IPS-15b (cell line): ENCODE results near the gene COL23A1.

Experiments
- H3K27me3 ChIP-seq: one replicate; pipeline ENCODE4 v1.6.1; 2013; ENCODE audit warnings: low read length; ENCODE audit not compliant: control insufficient read depth, insufficient read depth
- H3K36me3 ChIP-seq: one replicate; pipeline ENCODE4 v1.6.1; 2013; ENCODE audit warnings: low read length; ENCODE audit not compliant: control insufficient read depth, insufficient read depth
- H3K4me1 ChIP-seq: one replicate; pipeline ENCODE4 v1.6.1; 2013; ENCODE audit warnings: mild to moderate bottlenecking, low read length; ENCODE audit not compliant: control insufficient read depth, insufficient read depth
- H3K4me3 ChIP-seq: one replicate; pipeline ENCODE4 v1.5.1; 2013; ENCODE audit warnings: low read depth, low read length
- H3K9ac ChIP-seq: one replicate; pipeline ENCODE4 v1.6.1; 2013; ENCODE audit warnings: low read depth, mild to moderate bottlenecking, low read length
- H3K9me3 ChIP-seq: one replicate; pipeline ENCODE4 v1.6.1; 2013; ENCODE audit warnings: mild to moderate bottlenecking, low read length; ENCODE audit not compliant: control insufficient read depth, insufficient read depth

Gene COL23A1

GRCh38 chr5:178384816-178385495, 205.2 kb downstream of the COL23A1 start:
- Histone ChIP-seq H3K9me3 (no peaks in the 10 kb centered on the region), H3K4me1 (no peaks in the 10 kb centered on the region), H3K9ac (no peak overlapping the region), H3K4me3 (no peak overlapping the region), H3K36me3 (no peaks in the 10 kb centered on the region), H3K27me3 (no peaks in the 10 kb centered on the region)

DNA sequence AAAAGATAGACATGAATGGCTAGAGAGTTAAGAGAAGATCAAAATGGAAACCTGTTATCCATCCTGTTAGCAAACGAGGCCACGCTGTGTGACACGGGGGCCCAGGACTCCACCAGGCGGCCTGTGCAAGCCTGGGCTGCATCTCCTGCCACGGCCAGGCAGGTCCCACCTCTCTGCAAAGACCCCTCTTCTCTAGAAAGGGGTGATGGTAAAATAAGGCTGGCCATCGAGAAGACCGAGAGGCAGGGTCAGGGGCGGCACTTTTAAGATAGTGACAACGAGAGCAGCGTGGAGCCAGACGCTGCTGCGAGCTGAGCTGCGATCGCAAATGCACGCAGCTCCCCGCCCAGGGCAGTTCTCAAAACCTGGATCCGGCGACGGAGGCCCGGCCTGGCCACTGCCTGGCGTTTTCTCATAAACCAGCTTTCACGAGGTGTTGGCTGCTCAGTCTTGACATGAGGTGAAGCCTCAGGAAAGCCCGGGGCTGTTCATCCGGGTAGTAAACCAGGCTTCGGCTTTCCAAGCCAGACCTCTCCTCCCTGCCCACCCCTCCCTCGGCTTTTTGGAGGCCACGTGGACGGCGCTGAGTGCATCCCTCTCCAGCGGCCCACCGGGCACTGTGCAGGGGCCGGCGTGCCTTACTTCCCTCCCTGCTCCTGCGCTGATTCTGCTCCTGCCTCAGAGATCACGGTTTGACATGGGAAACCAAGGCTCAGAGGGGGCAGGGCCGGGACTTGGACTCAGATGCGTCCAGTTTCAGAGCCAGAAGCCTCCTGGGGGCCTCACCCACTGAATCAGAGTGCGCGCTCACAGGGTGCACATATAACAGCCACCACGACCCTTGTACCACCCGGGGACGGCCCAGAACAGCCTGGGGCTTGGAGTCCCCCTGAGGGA, 206.0 kb downstream of the COL23A1 start:
- no peak overlapping the region for H3K4me3 ChIP-seq
- no peaks in the 10 kb centered on the region for H3K4me1 ChIP-seq
- H3K36me3 ChIP-seq, result no peaks in the 10 kb centered on the region
- H3K27me3 ChIP-seq, result no peaks in the 10 kb centered on the region
- H3K9me3 ChIP-seq, result no peaks in the 10 kb centered on the region
- H3K9ac ChIP-seq, result no peak overlapping the region

- no peak overlapping the region for H3K9ac ChIP-seq
- H3K4me3 ChIP-seq, result no peak overlapping the region
- H3K4me1 ChIP-seq, result no peaks in the 10 kb centered on the region
- no peaks in the 10 kb centered on the region for H3K27me3 ChIP-seq
- H3K36me3 ChIP-seq, result no peaks in the 10 kb centered on the region
- no peaks in the 10 kb centered on the region for H3K9me3 ChIP-seq
Measured at GRCh38 chr5:178383301-178383918, 206.8 kb downstream of the COL23A1 start.

DNA sequence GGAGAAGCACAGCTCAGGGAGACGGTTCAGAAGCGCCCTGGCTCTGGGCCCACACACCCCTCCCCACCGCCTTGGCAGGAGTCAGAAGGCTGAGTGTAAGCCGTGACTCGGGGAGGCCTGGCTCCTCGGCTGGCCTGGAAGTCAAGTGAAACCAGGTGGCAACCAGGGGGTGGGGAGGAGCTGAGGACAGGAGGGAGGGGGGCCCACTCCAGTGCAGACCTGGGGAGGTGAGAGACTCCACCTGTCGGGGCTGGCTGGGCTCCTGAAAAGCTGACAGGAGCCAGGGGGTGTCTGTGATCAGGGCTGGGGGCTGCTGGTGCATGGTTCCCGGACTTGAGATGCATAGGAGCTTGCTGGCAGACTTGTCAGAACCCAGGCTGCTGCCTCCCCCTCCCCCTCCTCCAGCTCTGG, 207.4 kb downstream of the COL23A1 start:
- no peaks in the 10 kb centered on the region for H3K27me3 ChIP-seq
- H3K9ac ChIP-seq, result peak overlapping the region; percentile 24
- no peak overlapping the region for H3K4me3 ChIP-seq
- H3K4me1 ChIP-seq, result no peaks in the 10 kb centered on the region
- no peaks in the 10 kb centered on the region for H3K36me3 ChIP-seq
- no peaks in the 10 kb centered on the region for H3K9me3 ChIP-seq

GRCh38 chr5:178381921-178382695, 208.1 kb downstream of the COL23A1 start:
- Histone ChIP-seq H3K4me1 (no peaks in the 10 kb centered on the region), H3K27me3 (no peaks in the 10 kb centered on the region), H3K9me3 (no peaks in the 10 kb centered on the region), H3K36me3 (no peaks in the 10 kb centered on the region), H3K9ac (peak overlapping the region; percentile 24), H3K4me3 (no peak overlapping the region)

DNA sequence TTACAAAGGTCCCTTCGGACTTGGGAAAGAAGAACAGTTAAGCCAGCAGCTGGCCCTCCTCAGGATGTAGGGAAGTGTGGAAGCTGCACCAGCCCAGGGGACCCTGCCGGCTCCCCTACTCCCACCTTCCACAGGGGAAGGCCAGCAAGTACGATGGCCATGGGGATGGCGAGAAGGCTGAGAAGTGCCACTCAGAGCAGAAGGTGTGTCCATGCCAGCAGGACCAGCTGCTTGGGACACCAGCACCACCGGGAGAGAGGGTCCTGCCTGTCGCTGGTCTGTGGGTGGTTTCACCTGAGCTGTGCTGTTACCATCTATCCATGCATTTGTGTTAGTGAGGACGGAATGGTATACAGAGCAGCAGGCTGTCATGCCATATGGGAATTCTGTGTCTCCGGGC, 209.0 kb downstream of the COL23A1 start:
- H3K9me3 ChIP-seq, result no peaks in the 10 kb centered on the region
- no peak overlapping the region for H3K4me3 ChIP-seq
- H3K4me1 ChIP-seq, result no peaks in the 10 kb centered on the region
- no peaks in the 10 kb centered on the region for H3K36me3 ChIP-seq
- no peaks in the 10 kb centered on the region for H3K27me3 ChIP-seq
- no peak overlapping the region for H3K9ac ChIP-seq

DNA sequence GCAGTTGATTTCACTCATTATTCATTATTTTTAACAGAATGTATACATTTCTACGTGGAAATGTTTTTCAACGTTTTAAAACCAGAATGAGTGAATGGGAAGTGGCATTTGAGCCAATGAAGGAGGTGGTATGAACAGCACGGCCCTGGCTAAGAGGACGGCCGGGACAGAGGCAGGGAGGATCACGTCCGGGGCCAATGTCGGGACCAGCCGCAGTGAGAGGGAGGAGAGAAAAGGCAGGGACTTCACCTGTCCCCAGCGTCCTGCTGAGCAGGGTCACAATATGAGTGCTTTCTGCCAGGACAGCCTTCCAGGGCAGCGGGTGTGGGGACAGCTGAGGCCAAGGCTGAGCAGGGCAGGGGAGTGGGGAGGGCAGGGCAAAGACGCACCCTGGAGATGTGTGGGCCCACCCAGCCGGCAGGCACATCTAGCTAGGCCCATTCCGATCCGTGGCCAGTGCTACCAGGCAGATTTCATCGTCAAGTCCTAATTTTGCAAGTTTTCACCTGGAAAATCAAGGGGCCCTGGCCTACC, 209.6 kb downstream of the COL23A1 start:
- Histone ChIP-seq H3K4me1 (no peaks in the 10 kb centered on the region), H3K9me3 (no peaks in the 10 kb centered on the region), H3K27me3 (no peaks in the 10 kb centered on the region), H3K36me3 (no peaks in the 10 kb centered on the region), H3K9ac (no peak overlapping the region), H3K4me3 (no peak overlapping the region)

- H3K36me3 ChIP-seq, result no peaks in the 10 kb centered on the region
- no peak overlapping the region for H3K4me3 ChIP-seq
- no peaks in the 10 kb centered on the region for H3K4me1 ChIP-seq
- H3K27me3 ChIP-seq, result no peaks in the 10 kb centered on the region
- no peaks in the 10 kb centered on the region for H3K9me3 ChIP-seq
- no peak overlapping the region for H3K9ac ChIP-seq
Measured at GRCh38 chr5:178380086-178380485, 210.1 kb downstream of the COL23A1 start.

GRCh38 chr5:178378527-178379484, 211.4 kb downstream of the COL23A1 start:
- Histone ChIP-seq H3K27me3 (no peaks in the 10 kb centered on the region), H3K9ac (no peak overlapping the region), H3K4me1 (no peaks in the 10 kb centered on the region), H3K4me3 (no peak overlapping the region), H3K9me3 (no peaks in the 10 kb centered on the region), H3K36me3 (no peaks in the 10 kb centered on the region)

- H3K4me1 ChIP-seq, result no peaks in the 10 kb centered on the region
- no peaks in the 10 kb centered on the region for H3K36me3 ChIP-seq
- H3K4me3 ChIP-seq, result no peak overlapping the region
- no peaks in the 10 kb centered on the region for H3K9me3 ChIP-seq
- no peaks in the 10 kb centered on the region for H3K27me3 ChIP-seq
- no peak overlapping the region for H3K9ac ChIP-seq
Measured at GRCh38 chr5:178377583-178378270, 212.5 kb downstream of the COL23A1 start.
